ENCODE data around the gene MT1X. TPM values are rescaled to one million over a fixed set of nuclear protein-coding genes. Genes with fewer than 3 reads are reported as not detected.

The MT1X gene
- total and polyA plus RNA-seq, 2 of the 13 experiments (the other 11 are each of a cell fraction or from before 2014, with no cell fraction given) = 19.7 to 288 TPM

DNA sequence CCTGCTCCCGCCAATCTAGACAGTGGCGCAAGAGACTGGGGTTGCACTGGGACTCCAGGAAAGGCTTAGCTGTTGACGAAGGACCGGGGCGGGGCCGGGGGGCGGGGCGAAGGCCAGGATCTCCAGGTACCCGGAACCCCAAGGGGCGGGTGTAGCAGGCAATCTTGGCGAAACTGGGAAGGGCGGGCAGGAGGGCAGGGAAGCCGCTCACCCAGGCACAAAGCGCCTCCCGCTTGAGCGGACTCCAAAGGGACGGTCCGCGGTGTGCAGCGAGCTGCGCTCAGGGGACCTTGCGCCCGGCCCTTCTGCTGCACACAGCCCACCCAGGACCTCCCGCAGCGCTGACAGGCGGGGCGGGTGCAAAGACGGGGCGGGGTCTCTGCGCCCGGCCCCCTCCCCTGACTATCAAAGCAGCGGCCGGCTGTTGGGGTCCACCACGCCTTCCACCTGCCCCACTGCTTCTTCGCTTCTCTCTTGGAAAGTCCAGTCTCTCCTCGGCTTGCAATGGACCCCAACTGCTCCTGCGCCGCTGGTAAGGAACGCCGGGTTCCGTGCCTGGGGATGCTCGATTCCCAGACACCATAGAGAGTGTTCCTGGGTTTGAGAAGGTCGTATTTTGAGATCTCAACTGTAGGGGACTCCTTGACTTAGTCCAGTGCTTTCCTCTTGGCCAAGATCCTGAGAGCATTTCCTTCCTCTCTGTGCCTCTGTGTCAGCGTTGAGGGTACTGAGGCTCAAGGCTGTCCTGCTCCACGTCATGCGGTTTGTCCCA is 24.5 kb upstream of the MT1X start, which contains the start of gene MT1F (continued):
- TF ChIP-seq, protein P1, sequence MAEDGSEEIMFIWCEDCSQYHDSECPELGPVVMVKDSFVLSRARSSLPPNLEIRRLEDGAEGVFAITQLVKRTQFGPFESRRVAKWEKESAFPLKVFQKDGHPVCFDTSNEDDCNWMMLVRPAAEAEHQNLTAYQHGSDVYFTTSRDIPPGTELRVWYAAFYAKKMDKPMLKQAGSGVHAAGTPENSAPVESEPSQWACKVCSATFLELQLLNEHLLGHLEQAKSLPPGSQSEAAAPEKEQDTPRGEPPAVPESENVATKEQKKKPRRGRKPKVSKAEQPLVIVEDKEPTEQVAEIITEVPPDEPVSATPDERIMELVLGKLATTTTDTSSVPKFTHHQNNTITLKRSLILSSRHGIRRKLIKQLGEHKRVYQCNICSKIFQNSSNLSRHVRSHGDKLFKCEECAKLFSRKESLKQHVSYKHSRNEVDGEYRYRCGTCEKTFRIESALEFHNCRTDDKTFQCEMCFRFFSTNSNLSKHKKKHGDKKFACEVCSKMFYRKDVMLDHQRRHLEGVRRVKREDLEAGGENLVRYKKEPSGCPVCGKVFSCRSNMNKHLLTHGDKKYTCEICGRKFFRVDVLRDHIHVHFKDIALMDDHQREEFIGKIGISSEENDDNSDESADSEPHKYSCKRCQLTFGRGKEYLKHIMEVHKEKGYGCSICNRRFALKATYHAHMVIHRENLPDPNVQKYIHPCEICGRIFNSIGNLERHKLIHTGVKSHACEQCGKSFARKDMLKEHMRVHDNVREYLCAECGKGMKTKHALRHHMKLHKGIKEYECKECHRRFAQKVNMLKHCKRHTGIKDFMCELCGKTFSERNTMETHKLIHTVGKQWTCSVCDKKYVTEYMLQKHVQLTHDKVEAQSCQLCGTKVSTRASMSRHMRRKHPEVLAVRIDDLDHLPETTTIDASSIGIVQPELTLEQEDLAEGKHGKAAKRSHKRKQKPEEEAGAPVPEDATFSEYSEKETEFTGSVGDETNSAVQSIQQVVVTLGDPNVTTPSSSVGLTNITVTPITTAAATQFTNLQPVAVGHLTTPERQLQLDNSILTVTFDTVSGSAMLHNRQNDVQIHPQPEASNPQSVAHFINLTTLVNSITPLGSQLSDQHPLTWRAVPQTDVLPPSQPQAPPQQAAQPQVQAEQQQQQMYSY (CRISPR knock-in tag; IDR thresholded peaks at IDR 0.05) = no peak
- no peak; the same call in 1 of the 2 replicates for TF ChIP-seq ZBTB20 (CRISPR knock-in tag; IDR thresholded peaks at IDR 0.05; ENCODE audit: borderline replicate concordance, low read depth)
- 0 out of 2 replicates have a peak, but pooled peaks have one; percentile 51 for TF ChIP-seq ELF4 (CRISPR knock-in tag; IDR thresholded peaks at IDR 0.05; ENCODE audit: borderline replicate concordance)
- TF ChIP-seq PHB2 (IDR thresholded peaks at IDR 0.05; ENCODE audit: partially characterized antibody) = no peak
- TF ChIP-seq MAFK (conservative IDR thresholded peaks at IDR 0.05 in 1 of 2, IDR thresholded peaks at IDR 0.05 in 1 of 2; ENCODE audit: low read length in 2 of 2) = no peak
- no peak for TF ChIP-seq TBX2 (CRISPR knock-in tag; IDR thresholded peaks at IDR 0.05; ENCODE audit: borderline replicate concordance)
- TF ChIP-seq, protein P2, sequence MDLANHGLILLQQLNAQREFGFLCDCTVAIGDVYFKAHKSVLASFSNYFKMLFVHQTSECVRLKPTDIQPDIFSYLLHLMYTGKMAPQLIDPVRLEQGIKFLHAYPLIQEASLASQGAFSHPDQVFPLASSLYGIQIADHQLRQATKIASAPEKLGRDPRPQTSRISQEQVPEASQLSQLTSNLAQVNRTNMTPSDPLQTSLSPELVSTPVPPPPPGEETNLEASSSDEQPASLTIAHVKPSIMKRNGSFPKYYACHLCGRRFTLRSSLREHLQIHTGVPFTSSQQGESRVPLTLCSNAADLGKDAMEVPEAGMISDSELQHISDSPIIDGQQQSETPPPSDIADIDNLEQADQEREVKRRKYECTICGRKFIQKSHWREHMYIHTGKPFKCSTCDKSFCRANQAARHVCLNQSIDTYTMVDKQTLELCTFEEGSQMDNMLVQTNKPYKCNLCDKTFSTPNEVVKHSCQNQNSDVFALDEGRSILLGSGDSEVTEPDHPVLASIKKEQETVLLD (CRISPR knock-in tag; IDR thresholded peaks at IDR 0.05; ENCODE audit: low read depth) = no peak
- TF ChIP-seq KAT8 (CRISPR knock-in tag; IDR thresholded peaks at IDR 0.05) = peak; percentile 48; the same call in 1 of the 2 replicates
- no peak for TF ChIP-seq IKZF1 (IDR thresholded peaks at IDR 0.05)
- TF ChIP-seq SALL1 (CRISPR knock-in tag; IDR thresholded peaks at IDR 0.05) = peak; percentile 36
- TF ChIP-seq RXRB (CRISPR knock-in tag; IDR thresholded peaks at IDR 0.05; ENCODE audit: borderline replicate concordance) = no peak; the same call in 1 of the 2 replicates
- TF ChIP-seq, protein P3, sequence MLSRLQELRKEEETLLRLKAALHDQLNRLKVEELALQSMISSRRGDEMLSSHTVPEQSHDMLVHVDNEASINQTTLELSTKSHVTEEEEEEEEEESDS (CRISPR knock-in tag; IDR thresholded peaks at IDR 0.05; ENCODE audit: borderline replicate concordance) = no peak
- no peak for TF ChIP-seq EP300 (IDR thresholded peaks at IDR 0.05; ENCODE audit: low read depth in 2 of 2, low read length in 2 of 2)
- no peak for TF ChIP-seq EP300 (CRISPR knock-in tag; IDR thresholded peaks at IDR 0.05; ENCODE audit: borderline replicate concordance)
- TF ChIP-seq RAD21 (CRISPR knock-in tag; IDR thresholded peaks at IDR 0.05) = no peak
- TF ChIP-seq FOXC1 (CRISPR knock-in tag; IDR thresholded peaks at IDR 0.05; ENCODE audit: borderline replicate concordance) = peak; percentile 56
- TF ChIP-seq, protein P4, sequence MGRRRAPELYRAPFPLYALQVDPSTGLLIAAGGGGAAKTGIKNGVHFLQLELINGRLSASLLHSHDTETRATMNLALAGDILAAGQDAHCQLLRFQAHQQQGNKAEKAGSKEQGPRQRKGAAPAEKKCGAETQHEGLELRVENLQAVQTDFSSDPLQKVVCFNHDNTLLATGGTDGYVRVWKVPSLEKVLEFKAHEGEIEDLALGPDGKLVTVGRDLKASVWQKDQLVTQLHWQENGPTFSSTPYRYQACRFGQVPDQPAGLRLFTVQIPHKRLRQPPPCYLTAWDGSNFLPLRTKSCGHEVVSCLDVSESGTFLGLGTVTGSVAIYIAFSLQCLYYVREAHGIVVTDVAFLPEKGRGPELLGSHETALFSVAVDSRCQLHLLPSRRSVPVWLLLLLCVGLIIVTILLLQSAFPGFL (CRISPR knock-in tag; IDR thresholded peaks at IDR 0.05) = no peak
- no peak for TF ChIP-seq TBP (CRISPR knock-in tag; IDR thresholded peaks at IDR 0.05)
- TF ChIP-seq ZNF556 (CRISPR knock-in tag; IDR thresholded peaks at IDR 0.05; ENCODE audit: borderline replicate concordance) = no peak
- TF ChIP-seq ZNF383 (CRISPR knock-in tag; IDR thresholded peaks at IDR 0.05; ENCODE audit: borderline replicate concordance) = no peak

All from HepG2 (cell line).